ENCODE data around the gene TMEM212. TPM values are rescaled to one million over a fixed set of nuclear protein-coding genes. Genes with fewer than 3 reads are reported as not detected.

Gene TMEM212
- total and polyA plus RNA-seq, 9 of the 15 experiments (the other 6 are each of a cell fraction or from before 2014, with no cell fraction given): not detected

DNA sequence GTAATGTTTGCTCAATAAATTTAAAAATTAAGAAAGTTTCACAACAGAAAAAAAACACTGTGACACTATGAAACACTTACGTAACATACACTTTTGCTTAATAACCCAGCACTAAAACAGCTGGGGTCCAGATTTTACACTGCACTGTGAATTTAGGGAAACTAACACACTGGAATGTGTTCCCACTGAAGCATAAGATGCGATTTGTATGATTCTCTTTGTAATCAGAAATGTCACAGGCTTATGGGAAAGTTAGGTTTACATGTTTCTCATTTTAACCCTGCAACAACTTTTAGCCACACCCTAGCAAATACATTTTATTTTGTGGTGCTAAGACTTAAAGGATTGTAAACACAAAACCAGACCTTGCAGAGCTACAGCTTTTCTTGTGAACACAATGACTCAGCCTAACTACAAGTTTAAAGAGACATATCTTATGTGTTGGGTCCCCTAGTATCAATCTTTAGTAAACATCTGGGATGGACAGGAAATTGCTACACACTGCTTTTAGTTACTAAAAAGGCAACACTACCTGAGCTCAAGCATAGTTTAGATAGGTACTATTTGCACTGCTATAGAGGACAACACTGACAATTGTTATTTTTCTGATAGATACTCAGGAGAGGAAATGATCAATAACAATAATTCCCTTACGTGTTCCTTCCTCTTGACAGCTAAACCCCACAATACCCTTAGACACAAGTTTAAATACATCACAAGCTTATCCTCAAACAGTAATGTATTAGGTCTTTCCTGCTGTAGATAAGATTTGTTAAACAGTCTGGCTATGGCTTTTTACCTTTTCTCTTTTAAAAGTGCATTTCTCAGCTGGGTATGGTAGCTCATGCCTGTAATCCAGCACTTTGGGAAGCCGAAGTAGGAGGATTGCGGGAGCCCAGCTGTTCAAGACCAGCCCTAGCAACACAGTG, 36.7 kb upstream of the TMEM212 start (continued):
- TF ChIP-seq ZNF282 (CRISPR knock-in tag; IDR thresholded peaks at IDR 0.05) (no peak), KLF1 (tag; IDR thresholded peaks at IDR 0.05) (no peak), PHB (CRISPR knock-in tag; IDR thresholded peaks at IDR 0.05) (no peak), JUNB (CRISPR knock-in tag; conservative IDR thresholded peaks at IDR 0.05) (no peak), ZNF77 (CRISPR knock-in tag; IDR thresholded peaks at IDR 0.05) (no peak), CBFA2T2 (conservative IDR thresholded peaks at IDR 0.05) (peak; percentile 67), SNAPC5 (CRISPR knock-in tag; IDR thresholded peaks at IDR 0.05) (no peak), ZNF561 (CRISPR knock-in tag; conservative IDR thresholded peaks at IDR 0.05) (no peak), ZNF212 (CRISPR knock-in tag; IDR thresholded peaks at IDR 0.05) (no peak), SMAD4 (CRISPR knock-in tag; conservative IDR thresholded peaks at IDR 0.05) (no peak), MAFG (tag; conservative IDR thresholded peaks at IDR 0.05) (peak; percentile 87), CBFB (CRISPR knock-in tag; IDR thresholded peaks at IDR 0.05) (no peak), NFXL1 (CRISPR knock-in tag; IDR thresholded peaks at IDR 0.05) (no peak), SFPQ (IDR thresholded peaks at IDR 0.05; ENCODE audit: low read depth, low read length) (no peak), ZNF507 (tag; conservative IDR thresholded peaks at IDR 0.05) (no peak), SMARCA5 (IDR thresholded peaks at IDR 0.05) (no peak), ZNF146 (CRISPR knock-in tag; IDR thresholded peaks at IDR 0.05; ENCODE audit: unreplicated experiment) (no peak), CBFA2T3 (IDR thresholded peaks at IDR 0.05) (peak; percentile 82), HDAC6 (IDR thresholded peaks at IDR 0.05; ENCODE audit: low read depth, low read length) (no peak), SLC30A9 (CRISPR knock-in tag; IDR thresholded peaks at IDR 0.05) (no peak), DEAF1 (CRISPR knock-in tag; IDR thresholded peaks at IDR 0.05) (no peak), ELK1 (CRISPR knock-in tag; IDR thresholded peaks at IDR 0.05) (no peak), ZNF76 (CRISPR knock-in tag; IDR thresholded peaks at IDR 0.05; ENCODE audit: borderline replicate concordance) (no peak), NR2F6 (CRISPR knock-in tag; IDR thresholded peaks at IDR 0.05) (no peak)
- TF ChIP-seq, protein P1, sequence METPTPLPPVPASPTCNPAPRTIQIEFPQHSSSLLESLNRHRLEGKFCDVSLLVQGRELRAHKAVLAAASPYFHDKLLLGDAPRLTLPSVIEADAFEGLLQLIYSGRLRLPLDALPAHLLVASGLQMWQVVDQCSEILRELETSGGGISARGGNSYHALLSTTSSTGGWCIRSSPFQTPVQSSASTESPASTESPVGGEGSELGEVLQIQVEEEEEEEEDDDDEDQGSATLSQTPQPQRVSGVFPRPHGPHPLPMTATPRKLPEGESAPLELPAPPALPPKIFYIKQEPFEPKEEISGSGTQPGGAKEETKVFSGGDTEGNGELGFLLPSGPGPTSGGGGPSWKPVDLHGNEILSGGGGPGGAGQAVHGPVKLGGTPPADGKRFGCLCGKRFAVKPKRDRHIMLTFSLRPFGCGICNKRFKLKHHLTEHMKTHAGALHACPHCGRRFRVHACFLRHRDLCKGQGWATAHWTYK (CRISPR knock-in tag; IDR thresholded peaks at IDR 0.05): no peak
